Peyer's patch (tissue), 4 donors: Measurements from ENCODE around the gene SLC35F6.

ENCODE experiments used
- POLR2A ChIP-seq, 2 donors: fragments of 450-650 bp; IDR thresholded peaks; one replicate each; pipeline ENCODE4 v1.5.1; 2017; ENCODE audit warnings: antibody characterized with exemption in 2 of 2, mild to moderate bottlenecking in 2 of 2, moderate library complexity in 2 of 2
- TF ChIP-seq, protein P1 (sequence below), 6 experiments: fragments of 450-650 bp in 4 of 6; fragments of 200-600 bp in 2 of 6; sonication (generic) in 1 of 6; IDR thresholded peaks; one replicate each; pipeline ENCODE4 v1.5.1; 2017 to 2019; ENCODE audit warnings: antibody characterized with exemption in 6 of 6, mild to moderate bottlenecking in 3 of 6, moderate library complexity in 1 of 6

DNA sequence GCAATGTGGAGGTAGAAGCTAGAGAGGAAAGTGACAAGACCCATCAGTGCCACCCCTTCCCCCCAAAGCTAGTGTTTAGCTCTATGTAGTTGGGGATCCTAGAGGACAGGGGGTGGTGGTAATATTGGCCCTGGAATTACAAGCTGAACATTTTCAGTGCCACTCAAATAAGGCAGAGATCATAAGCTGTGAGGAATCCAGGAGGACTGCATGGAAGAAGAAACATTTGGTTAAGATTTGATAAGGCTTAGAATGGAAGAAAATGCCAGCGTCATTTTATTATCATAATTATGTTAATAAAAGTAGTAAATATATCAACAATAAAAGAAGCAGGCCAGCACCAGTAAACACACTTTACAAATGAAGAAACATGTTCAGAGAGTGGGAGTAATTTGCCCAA is 37.9 kb upstream of the SLC35F6 start:
- TF ChIP-seq, protein P1, sequence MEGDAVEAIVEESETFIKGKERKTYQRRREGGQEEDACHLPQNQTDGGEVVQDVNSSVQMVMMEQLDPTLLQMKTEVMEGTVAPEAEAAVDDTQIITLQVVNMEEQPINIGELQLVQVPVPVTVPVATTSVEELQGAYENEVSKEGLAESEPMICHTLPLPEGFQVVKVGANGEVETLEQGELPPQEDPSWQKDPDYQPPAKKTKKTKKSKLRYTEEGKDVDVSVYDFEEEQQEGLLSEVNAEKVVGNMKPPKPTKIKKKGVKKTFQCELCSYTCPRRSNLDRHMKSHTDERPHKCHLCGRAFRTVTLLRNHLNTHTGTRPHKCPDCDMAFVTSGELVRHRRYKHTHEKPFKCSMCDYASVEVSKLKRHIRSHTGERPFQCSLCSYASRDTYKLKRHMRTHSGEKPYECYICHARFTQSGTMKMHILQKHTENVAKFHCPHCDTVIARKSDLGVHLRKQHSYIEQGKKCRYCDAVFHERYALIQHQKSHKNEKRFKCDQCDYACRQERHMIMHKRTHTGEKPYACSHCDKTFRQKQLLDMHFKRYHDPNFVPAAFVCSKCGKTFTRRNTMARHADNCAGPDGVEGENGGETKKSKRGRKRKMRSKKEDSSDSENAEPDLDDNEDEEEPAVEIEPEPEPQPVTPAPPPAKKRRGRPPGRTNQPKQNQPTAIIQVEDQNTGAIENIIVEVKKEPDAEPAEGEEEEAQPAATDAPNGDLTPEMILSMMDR (IDR thresholded peaks at IDR 0.05): no peak
- TF ChIP-seq POLR2A (IDR thresholded peaks at IDR 0.05): no peak
